GM18526 (cell line): Measurements from ENCODE around the gene STX1B.

Experiments
- POLR2A ChIP-seq: IDR thresholded peaks from 3 replicates; pipeline ENCODE4 v1.6.1; 2011; ENCODE audit not compliant: insufficient read length; ENCODE audit errors: extremely low read depth

Gene STX1B

DNA sequence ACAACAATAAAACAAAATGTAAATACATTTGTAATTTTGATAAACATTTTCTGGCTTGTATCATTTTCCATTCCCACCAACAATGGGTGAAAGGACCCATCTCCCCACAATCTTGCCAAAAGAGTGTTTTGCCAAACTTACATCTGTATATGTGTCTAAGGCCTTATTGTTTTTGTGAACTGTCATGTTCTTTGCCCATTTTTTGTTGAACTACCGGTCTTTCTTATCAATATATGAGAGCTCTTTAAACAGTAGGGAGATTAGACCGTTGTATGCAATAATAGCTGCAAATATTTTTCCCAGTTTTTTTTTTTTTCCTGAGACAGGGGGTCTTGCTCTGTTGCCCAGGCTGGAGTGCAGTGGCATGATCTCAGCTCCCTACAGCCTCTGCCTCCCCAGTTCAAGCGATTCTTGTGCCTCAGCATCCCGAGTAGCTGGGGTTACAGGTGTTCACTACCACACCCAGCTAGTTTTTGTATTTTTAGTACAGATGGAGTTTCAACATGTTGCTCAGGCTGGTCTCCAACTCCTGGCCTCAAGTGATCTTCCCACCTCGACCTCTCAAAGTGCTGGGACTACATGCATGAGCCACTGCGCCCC lies 13.3 kb upstream of the STX1B start:
- TF ChIP-seq POLR2A = no peak

DNA sequence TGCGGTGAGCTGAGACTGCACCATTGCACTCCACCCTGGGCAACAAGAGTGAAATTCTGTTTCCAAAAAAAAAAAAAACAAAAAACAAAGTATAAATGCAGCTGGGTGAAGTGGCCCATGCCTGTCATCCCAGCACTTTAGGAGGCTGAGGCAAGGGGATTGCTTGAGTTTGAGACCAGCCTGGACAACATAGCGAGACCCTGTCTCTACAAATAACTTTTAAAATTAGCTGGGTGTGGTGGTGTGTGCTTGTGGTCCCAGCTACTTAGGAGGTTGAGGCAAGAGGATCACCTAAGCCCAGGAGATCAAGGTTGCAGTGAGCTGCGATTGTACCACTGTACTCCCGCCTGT lies 12.8 kb upstream of the STX1B start:
- TF ChIP-seq POLR2A = no peak

DNA sequence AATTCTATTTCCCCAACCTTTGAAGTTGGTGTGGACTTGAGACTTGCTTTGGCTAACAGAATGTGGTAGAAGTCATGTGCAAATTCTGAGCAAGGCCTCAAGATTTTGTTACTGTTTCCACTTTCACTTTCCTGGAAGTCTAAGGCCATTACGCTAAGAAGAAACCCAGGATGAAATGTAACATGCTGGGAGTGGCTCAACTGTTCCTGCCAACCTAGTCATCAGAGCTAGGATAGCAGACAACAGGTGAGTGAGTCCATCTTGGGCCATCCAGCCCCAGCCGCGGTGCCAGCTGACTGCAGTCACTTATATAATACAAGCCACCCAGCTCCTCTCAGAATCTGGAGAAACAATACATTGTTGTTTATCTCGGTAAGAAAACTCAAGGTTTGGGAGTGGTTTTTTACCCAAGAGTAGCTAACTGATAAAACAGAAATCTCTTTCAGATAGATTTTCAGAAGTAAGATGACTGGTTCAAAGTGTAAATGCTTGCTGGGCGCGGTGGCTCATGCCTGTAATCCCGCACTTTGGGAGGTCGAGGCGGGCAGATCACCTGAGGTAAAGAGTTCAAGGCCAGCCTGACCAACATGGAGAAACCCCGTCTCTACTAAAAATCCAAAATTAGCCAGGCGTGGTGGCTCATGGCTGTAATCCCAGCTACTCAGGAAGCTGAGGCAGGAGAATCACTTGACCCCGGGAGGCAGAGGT lies 12.3 kb upstream of the STX1B start:
- no peak for TF ChIP-seq POLR2A

DNA sequence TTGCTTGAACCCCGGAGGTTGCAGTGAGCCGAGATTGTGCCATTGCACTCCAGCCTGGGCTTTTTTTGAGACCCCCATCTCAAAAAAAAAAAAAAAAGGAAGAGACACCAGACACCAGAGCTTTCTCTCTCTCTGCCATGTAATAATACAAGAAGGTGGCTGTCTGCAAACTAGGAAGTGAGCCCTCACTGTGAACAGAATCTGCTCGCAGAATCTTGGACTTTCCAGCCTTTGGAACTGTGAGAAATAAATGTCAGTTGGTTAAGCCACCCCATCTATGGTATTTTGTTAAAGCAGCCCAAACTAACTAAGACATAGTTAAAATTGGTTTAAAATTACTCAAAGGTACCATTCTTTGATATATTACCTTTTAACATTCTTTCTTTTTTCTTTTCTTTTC lies 10.1 kb upstream of the STX1B start:
- no peak for TF ChIP-seq POLR2A

DNA sequence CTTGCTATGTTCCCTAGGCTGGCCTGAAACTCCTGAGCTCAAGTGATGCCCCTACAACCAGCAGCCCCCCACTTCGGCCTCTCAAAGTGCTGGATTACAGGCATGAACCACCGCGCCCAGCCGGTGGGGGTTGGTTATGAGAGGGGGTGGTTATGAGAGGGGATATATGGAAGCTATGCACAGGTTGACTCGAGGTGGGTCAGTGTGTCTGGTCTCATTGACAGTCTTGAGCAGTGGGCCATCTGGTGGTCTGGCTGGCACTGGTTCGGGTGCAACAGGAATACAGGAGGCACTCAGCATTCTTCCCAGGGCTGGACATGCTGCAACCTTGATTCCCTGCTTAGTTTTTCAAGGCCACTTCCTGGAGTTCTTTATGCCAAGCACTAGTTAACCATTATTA lies 5.6 kb upstream of the STX1B start:
- no peak for TF ChIP-seq POLR2A

DNA sequence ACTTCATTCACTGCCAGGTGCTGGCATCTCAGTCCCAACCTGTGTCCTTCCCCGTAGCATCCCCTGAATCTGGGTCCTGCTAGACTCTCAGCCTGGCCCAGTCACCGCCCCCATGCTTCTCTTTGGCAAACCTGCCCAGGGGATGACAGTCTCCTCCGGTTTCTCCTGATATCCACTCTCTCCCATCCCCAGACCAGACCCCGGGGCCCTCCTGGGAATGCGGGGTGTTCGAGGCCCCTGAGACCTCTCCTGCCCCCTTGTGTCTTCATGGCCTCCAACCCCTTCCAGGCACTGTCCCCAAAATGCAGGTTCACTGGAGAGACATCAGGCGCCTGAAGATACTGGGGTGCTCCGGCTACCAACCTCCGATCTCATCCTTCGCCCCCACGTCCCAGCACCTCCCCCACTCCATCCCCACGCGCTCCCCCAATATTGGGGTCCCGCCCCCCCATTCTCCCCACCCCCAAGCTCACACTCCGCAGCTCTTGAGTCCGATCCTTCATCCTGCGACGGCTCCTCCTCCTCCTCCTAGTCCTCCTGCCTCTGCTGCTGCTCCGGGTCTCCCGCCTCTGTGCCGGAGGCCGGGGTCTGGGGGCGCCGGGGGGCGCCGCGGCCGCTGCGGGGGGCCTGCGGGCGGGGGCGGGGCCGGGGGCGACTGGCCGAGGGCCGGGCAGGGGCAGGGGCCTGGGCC lies 399 bp downstream of the STX1B start:
- no peak for TF ChIP-seq POLR2A

DNA sequence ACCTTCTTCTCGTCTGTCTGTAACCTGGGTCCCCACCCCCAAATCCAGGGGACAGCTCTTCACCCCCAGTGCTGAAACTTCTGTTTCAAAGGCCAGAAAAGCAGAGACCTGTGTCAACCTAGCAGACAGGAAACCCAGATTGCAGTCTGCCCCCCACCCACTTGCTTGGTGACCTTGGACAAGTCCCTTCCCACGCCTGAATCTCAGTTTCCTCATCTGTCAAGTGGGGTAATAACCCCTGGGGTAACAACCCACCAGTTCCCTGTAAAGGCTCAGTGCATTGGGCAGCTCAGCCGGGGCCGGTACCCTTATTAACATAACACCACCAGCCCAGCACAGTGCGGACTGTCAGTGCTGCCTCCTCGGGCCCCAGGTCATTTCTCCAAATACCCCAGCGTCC lies 1.3 kb downstream of the STX1B start:
- no peak for TF ChIP-seq POLR2A

DNA sequence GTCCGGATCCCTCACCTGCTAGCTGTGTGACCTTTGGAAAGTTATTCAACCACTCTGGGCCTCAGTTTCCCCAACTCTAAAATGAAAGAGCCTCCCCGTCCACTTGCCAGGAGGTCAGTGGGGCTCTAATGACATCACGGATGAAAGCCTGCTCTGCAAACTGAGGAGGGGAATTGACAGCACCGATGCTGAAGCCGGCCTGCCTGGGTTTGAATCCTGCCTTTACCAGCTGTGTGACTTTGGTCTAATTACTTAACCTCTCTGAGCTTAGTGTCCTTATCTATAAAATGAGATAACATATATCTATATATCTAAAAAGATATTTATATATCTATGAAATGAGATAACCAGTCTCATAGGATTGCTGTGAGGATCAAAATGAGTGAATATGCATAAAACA lies 1.9 kb downstream of the STX1B start:
- no peak for TF ChIP-seq POLR2A

DNA sequence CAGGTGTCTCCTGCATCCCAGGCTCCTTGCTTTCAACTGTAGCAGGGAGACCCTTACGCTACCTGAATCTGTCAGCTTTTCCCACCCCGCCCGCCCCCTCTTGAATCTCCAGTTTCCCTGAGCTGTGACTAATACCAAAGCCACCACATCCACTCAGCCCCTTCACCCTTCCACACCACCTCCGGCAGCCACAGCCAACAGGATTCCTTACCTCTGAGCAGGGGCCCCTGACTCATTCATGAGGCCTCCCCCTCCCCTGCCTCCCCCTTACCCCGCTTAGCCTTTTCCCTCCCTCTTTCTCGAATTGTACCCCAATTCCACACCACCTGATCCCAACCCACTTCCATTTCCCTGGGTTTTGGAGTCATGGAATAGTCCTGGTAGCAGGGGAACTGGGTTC lies 2.3 kb downstream of the STX1B start:
- no peak for TF ChIP-seq POLR2A

DNA sequence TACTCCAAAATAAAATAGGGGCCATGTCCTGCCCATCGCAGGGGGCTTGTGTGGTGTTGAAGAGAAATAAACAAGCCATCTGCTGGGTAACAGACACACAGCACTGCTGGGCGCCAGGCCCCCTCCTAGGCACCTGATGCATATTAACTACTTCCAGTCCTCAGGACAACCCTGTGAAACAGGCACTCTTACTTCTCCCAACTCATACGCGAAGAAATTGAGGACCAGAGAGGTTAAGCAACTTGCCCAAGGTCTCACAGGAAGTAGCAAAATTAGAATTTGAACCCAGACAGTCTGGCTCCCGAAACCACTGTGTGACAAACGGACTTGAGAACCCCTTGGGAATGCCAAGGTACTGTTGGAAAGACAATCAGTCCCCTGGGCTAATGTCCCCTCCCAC lies 2.8 kb downstream of the STX1B start:
- TF ChIP-seq POLR2A = no peak

DNA sequence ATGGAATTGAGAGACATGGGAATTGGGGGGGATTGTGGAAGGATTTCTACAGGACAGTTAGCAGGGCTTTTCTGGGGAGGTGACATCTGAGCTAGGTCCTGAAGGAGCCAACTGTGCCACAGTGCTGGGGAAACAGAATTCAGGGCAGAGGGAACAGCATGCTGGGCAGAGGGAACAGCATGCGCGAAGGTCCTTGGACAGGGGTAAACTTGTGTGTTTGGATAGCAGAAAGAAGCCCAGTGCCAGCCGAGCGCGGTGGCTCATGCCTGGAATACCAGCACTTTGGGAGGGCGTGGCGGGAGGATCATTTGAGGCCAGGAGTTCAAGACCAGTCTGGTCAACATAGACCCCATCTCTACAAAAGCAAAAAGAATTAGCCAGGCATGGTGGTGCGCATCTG lies 3.8 kb downstream of the STX1B start:
- no peak for TF ChIP-seq POLR2A

DNA sequence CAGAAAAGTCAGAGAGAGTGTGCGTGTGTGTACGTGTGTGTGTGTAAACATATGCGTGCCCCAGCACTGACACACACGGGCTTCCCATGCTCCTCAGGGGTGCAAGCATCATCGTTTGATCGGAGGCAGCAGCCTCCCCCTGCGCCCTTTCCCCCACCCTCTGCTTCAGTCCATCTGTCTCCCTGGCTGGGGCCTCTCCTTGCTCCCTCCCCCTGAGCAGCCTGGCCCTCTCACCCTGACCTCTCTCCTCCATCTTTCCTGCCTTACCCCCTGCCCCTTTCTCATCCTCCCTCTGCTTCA lies 4.4 kb downstream of the STX1B start:
- TF ChIP-seq POLR2A = no peak

DNA sequence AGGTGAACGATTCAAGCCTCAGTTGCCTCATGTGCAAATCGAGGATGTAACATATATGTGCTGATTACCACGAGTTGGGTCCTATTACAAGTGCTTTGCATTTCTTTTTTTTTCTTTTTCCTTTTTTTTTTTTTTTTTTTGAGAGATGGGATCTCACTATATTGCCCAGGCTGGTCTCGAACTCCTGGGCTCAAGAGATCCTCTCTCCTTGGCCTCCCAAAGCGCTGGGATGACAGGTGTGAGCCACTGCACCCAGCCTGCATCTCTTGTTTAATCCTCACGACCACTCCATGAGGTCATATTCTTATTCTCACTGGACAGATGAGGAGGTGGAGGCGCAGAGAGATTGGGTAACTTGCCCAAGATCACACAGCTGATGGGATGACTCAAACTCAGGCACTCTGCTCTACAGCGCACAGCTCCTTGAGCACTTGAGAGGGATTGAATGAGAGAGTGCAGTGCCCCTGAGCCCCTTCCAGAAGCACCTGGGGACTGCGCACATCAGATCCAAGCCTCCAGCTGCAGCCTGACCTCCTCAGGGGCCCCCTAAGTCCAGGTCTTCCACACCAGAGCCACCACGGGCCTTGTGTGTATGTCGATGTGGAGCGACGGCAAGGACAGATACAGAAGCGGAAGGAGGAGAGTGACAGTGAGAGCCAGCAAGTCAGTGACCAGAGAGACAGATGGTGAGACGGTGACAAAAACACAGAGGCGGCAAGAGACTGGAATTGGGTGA lies 4.9 kb downstream of the STX1B start:
- TF ChIP-seq POLR2A = no peak

DNA sequence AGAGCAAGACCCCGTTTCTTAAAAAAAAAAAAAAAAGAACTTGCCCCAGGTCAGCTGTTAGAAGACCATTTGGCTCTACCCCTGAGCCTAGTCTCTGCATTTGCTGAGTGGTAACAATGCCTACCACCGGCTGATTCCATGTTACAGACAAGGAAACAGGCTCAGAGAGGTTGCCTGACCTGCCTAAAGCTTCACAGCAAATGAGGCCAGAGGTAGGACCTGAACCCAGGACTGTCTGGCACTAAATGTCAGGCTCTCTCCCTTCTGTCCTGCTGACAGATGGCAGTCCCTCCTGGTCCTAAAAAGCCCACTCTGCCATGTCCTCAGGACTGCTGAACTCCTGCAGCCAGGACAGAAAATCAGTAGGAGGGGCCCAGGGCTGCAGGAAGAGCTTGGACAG lies 5.8 kb downstream of the STX1B start:
- TF ChIP-seq POLR2A = no peak

DNA sequence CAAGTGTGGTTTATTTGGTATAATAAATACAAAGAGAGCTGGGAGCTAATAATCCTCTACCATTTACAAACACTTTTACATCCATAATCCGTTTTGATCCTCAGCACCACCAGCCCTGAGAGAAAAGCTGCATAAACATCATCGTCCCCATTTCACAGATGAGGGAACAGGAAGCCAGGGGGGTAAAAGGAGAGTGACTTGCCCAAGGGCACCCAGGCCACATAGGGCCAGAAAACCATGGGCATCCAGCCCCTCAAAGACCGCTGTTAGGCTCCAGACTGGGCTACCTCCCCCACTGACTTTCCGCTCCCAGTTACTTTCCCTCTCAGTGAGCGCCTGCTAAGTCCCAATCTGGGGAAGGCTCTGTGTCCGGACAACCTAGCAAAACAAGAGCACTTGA lies 6.7 kb downstream of the STX1B start:
- no peak for TF ChIP-seq POLR2A

DNA sequence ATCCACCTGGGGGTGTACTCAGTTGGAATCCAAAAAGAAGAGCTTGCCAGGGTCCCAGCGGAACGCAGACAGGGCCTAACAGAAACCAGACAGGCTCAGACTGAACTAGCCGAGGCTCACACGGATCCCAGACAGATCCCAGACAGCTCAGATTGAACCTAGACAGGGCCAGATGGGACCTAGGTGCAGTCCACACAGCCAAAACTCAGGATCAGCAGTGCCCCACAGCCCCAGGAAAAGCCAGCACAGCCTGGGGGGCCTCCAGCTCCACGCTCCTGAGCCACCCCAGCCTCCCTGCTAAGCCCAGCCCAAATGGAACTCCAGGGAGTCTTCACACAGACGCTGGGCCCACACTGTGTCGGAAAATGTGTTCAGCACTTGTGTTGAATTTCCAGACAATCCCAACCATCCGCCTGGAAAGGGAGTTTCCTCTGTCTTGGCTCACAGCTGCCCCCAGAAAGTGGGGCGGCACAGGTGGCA lies 7.5 kb downstream of the STX1B start:
- no peak for TF ChIP-seq POLR2A
